ENCODE data around the gene GPR135. TPM values are rescaled to one million over a fixed set of nuclear protein-coding genes. Genes with fewer than 3 reads are reported as not detected.
A peak's percentile ranks its signal among the peaks of the same experiment; 100 is the strongest.

GPR135 gene, protein sequence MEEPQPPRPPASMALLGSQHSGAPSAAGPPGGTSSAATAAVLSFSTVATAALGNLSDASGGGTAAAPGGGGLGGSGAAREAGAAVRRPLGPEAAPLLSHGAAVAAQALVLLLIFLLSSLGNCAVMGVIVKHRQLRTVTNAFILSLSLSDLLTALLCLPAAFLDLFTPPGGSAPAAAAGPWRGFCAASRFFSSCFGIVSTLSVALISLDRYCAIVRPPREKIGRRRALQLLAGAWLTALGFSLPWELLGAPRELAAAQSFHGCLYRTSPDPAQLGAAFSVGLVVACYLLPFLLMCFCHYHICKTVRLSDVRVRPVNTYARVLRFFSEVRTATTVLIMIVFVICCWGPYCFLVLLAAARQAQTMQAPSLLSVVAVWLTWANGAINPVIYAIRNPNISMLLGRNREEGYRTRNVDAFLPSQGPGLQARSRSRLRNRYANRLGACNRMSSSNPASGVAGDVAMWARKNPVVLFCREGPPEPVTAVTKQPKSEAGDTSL
- total RNA-seq = 1 to 10 TPM; 1.6 to 2.1 TPM

DNA sequence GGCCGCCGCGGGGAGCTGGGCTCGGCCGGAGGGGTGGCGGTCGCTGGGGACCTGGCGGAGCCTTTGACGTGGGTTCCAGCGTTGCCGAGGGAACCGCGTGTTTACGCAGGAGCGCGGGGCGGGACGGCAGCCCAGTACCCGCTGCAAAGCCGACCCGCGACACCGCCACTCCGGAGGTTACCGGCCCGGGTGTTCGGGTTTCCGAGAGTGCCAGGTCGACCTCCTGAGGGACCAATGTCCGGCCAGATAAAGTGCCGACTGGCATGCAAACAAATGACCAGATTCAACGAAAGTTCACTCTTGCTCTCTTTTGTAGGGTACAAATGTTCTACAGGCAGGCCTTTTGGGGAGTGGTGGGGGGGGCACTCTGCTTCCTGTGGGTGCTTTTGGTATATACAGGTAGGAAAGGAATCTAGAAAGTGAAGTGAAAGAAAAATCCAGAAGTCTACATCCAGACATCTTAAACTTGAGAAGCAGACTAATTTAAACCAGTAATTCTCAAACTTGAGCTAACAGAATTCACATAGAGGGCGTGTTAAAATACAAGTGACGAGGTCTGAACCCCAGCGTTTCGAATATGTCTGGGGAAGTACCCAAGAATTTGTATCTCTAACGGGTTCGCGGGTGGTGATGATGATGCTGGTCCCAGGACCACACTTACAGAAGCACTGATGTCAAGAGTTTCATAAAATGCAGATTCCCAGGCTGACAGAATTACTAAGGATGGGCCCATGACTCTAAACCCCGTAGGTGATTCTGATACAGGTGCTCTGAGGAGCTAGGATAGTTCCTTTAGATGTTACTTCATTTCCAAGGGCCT is at the start of gene GPR135:
TSS of gene GPR135 (minus strand) at position 65 of the 820 bp plus-strand sequence. CDS start 154 bp downstream, outside the sequence.
- Mint-ChIP-seq H3K36me3 (no peaks in the 10 kb centered on the region), H3K9me3 (no peaks in the 10 kb centered on the region), H3K27ac (peak within 1 kb of the TSS in 1 of 2 donors; percentile 56)
- DNase-seq (ENCODE audit: low spot score in 2 of 2) = peak in 1 of 2 donors; percentile 29
- peak; percentile 40 to 48 for ATAC-seq

DNA sequence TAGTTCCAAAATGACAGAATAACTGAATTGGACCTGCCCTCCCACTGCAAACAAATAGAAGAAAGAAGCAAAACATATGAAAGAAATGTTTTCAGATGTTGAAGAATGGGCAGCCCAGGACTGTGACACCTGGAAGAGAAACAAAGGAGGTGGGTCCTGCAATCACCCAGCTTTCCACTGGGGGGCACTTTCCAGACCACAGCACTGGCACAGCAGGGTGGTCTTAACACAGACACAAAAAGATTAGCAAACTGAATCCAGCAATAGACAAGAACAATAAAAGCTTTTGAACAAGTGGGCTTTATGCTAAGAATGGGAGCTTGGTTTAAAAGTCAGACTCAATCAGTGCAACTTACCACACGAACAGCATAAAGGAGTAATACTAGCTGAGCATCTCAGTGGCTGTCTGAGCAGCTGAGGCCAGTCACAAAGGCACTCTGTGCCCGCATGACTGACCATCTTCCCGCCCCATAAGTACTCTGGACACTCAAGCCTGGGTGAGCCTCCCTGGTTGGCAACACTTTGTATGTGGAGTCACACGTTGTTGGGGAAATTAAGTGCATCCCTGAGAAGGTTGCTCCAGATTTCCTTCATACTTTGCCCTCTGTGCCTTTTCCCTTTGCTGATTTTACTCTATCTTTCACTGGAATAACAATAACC is 46.9 kb upstream of the GPR135 start:
- DNase-seq (ENCODE audit: low spot score in 2 of 2) = no peak
- Mint-ChIP-seq H3K27ac (no peak overlapping the region), H3K36me3 (peaks cover 0 to 8% of the 10 kb centered on the region in 2 donors), H3K9me3 (peaks cover 0 to 3% of the 10 kb centered on the region in 2 donors)
- ATAC-seq = no peak

DNA sequence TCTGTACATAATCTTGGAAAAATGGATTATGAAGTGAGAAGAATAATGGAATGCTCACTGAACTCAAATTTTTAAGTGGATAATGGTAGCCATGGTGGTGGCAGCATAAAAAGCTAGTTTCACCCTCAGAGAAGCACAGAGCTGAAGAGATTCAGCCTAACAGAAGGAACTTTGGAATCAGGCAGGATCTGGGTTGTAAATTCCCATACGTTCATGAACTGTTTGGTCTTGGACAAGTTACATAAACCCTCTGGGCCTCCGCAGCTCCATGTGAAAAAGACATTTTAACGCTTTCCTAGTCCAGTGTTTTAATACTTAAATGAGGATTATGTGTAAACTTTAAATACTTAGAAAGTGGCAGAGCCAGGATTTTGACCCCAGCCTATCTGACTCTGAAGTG is 45.8 kb upstream of the GPR135 start:
- no peak for ATAC-seq

DNA sequence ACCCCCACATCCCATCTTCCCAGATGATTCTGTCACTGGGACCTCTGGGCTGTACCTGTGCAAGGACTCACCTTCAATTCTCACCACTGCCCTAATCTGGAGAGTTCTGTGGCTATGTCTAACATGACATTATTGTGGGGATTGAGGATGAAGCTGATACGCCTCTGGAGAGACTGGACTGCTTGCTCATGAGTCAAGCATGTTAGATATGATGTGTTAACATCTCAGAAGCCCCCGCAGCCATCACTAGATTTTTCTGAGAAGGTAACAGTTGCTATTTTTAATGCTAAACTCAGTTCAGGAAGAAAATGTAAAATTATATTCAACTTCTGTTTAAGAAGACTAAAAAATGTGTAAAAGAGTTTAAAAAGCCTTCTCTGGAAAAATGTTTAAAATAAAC is 44.8 kb upstream of the GPR135 start:
- DNase-seq (ENCODE audit: low spot score in 2 of 2) = no peak

More for the DNA sequence above, 45.8 kb upstream of the GPR135 start:
- DNase-seq (ENCODE audit: low spot score in 2 of 2) = no peak
- Mint-ChIP-seq H3K27ac (no peak overlapping the region), H3K9me3 (peaks cover 0 to 3% of the 10 kb centered on the region in 2 donors), H3K36me3 (peaks cover 0 to 8% of the 10 kb centered on the region in 2 donors)

DNA sequence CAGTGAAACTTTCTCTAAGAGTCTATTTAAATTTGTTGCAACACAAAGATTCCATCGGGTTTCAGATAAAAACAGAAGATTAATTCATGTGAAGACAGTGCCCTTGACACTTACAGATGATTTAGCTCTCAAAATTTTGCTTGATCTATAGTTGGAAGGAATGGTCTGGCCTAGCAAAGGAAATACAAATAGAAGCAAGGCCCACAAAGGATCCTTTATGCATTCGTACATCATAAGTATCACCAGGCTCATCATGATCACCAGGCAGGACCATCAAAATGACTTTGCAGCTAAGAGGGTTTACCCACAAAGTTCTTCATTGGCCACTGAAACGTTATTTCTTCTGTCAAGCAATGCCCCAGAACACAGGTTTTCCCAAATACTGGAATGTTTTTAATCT is 43.9 kb upstream of the GPR135 start:
- Mint-ChIP-seq H3K27ac (no peak overlapping the region), H3K36me3 (peaks cover 0 to 1% of the 10 kb centered on the region in 2 donors)
- no peak for DNase-seq (ENCODE audit: low spot score in 2 of 2)

More for the DNA sequence above, 44.8 kb upstream of the GPR135 start:
- Mint-ChIP-seq H3K36me3 (peaks cover 0 to 4% of the 10 kb centered on the region in 2 donors), H3K27ac (no peak overlapping the region), H3K9me3 (peaks cover 0 to 3% of the 10 kb centered on the region in 2 donors)
- no peak for ATAC-seq

DNA sequence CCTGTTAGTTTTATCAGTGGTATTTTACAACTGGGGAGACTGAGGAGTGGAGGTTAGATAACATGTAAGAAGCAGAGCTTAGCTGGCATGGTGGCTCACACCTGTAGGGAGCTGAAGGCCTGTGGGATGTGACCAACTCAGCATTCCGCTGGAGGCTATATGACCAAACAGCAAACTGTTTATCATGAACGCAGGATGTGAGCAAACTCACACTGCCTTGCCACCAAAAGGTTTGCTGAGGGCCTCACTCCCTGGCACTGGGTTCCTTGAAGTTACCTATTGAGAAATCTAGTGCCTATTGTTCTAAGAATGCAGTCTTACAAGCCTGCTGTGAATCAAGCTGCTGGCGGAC is 42.5 kb upstream of the GPR135 start:
- no peak for ATAC-seq
- no peak for DNase-seq (ENCODE audit: low spot score in 2 of 2)
- Mint-ChIP-seq H3K27ac (no peak overlapping the region), H3K36me3 (no peaks in the 10 kb centered on the region), H3K9me3 (no peaks in the 10 kb centered on the region)

More for the DNA sequence above, 43.9 kb upstream of the GPR135 start:
- no peak for ATAC-seq
- no peaks in the 10 kb centered on the region for H3K9me3 Mint-ChIP-seq

DNA sequence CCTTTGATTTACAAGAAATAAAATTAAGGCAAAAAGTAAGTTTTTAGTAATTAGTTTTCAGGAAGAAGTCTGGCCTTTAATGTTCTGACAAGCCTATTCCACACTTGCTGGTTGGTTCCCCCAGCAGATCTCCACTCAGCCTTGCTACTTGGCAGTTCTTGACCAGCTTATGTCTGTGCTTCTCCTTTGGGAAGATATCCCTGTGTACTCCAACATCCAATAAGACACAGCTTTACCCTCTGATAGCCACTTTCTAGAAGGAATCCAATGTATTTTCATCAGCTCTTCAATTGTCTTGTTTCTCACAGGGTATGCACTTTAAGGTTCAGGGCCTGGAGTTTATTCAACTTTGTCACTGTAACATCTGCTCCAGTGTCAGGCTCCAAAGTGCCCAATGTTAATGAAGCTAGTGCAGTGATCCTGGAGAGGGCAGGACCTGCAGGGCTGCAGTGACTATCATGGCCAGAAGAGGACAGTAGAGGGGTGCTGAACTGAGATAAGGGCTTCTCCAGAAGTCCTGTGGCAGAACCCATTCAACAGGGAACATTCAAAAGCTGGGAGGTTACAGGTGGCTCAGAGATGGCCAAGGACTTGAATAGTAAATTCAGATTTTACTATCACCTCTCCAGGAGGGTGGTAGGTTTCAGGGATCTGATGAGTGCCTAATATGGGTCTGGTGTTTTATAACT is 42.0 kb upstream of the GPR135 start:
- no peaks in the 10 kb centered on the region for H3K9me3 Mint-ChIP-seq
- no peaks in the 10 kb centered on the region for H3K36me3 Mint-ChIP-seq
- no peak overlapping the region for H3K27ac Mint-ChIP-seq
- ATAC-seq (peak; percentile 66 to 84), DNase-seq (ENCODE audit: low spot score in 2 of 2) (peak in 1 of 2 donors; percentile 61)

DNA sequence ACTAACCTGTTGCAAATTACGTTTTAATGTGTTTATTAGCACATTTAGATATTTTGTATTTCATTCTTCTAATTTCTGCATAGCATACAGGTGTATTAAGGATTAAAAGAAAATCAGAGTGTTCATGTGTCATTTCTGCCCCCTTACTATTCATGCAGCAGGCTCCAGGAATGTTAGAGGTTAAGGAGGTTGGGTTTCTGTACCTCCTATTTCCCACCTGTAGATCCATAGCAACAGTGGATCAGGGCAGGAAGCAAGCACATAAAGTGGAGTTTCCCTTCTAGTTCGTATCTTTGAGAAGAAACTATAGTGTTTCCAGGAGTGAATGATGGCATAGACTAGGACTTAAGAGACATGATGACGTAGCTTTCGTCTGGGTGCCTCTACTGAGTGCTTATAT is 38.1 kb upstream of the GPR135 start:
- Mint-ChIP-seq H3K36me3 (peaks cover 0 to 4% of the 10 kb centered on the region in 2 donors), H3K27ac (no peak overlapping the region), H3K9me3 (no peaks in the 10 kb centered on the region)
- ATAC-seq (no peak), DNase-seq (ENCODE audit: low spot score in 2 of 2) (no peak)

DNA sequence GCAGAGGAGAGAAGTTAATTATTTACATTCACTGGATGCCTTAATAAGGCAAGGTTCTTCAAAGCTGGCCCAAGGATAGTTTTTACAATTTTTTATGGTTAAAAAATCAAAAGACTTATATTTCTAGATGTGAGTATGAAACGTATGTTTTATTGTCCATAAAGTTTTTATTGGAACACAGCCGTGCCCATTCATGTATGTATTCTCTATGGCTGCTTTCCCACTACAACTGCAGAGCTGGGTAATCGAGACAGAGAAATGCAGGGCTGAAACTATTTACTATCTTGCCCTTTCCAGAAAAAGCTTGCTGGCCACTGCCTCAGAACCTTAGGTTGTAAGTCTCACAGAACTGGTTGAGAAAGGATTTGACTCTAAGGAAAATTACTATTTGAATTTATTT is 35.6 kb upstream of the GPR135 start:
- H3K27ac Mint-ChIP-seq = no peak overlapping the region
- DNase-seq (ENCODE audit: low spot score in 2 of 2) (no peak), ATAC-seq (no peak)
- peaks cover 0 to 4% of the 10 kb centered on the region in 2 donors for H3K36me3 Mint-ChIP-seq
- no peaks in the 10 kb centered on the region for H3K9me3 Mint-ChIP-seq

DNA sequence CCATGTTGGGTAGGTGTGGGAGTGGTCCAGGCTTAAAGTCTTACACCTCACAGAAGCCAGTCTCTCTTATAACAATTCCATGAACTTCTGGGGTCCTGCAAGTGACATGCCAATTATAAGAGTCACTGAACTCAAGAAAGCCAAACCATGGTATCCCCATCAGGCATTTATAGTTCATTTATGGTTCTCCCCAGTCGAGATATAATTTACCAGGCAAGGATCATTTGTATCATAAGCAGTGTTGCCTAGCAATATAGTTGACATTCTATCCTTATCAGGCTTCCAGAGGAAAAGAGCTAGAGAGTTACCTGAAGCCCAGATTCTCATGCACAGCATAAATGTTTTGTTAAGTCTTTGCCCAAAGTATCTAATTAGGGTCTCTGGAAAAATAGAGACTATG is 27.2 kb upstream of the GPR135 start:
- H3K27ac Mint-ChIP-seq = no peak overlapping the region
- H3K36me3 Mint-ChIP-seq = peaks cover 37 to 38% of the 10 kb centered on the region in 2 donors
- DNase-seq (ENCODE audit: low spot score in 2 of 2) (no peak), ATAC-seq (no peak)
- H3K9me3 Mint-ChIP-seq = no peaks in the 10 kb centered on the region

DNA sequence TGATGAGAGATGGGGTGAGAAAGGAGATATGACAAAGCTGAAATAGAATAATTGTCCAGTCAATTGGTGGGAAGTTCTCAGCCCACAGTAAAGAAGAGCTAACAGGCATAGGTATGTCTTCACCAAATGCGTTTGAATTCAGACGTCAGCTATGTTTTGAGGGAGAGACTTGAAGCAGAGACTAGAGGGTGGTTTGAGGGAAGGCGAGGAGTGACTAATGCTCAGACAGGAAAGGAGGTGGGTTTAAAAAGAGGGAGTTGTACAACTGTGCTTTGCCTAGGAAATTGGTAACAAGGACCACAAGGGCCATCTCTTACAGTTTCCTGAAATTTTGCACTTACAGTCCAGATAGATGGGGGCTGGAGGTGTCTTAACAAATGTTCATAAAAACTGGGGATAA is 25.6 kb upstream of the GPR135 start:
- DNase-seq (ENCODE audit: low spot score in 2 of 2) = no peak
- peaks cover 37 to 38% of the 10 kb centered on the region in 2 donors for H3K36me3 Mint-ChIP-seq
- no peaks in the 10 kb centered on the region for H3K9me3 Mint-ChIP-seq
- no peak overlapping the region for H3K27ac Mint-ChIP-seq
- no peak for ATAC-seq

DNA sequence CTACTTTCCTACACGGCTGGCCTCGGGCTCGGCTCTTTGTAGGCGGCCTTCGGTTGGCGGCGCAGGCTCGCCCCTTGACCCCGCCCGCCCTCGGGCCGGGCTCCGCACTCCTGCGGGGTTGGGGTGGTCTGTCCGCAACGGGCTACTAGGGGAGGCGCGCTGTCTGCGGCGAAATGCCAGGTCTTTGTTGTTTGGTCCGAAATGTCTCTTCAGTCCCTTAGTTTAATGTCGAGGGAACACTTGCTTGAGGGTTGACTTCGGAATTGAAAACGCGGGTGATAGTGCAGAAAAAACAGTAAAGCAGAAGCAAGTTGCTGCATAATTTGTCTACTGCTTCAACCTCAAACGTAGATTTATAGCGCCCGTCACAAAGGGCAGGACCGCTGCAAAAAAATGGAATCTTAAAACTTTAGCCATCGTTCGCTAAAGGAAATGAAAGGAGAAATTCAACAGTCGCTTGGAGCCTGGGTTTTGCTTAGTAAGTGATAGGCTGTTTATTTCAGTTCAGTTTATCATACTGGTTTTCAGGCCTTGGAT is 19.5 kb upstream of the GPR135 start:
- peak overlapping the region; percentile 87 to 90 for H3K27ac Mint-ChIP-seq
- H3K36me3 Mint-ChIP-seq = peaks cover 25 to 35% of the 10 kb centered on the region in 2 donors
- ATAC-seq (peak; percentile 59 to 65), DNase-seq (ENCODE audit: low spot score in 2 of 2) (no peak)
- H3K9me3 Mint-ChIP-seq = no peaks in the 10 kb centered on the region

DNA sequence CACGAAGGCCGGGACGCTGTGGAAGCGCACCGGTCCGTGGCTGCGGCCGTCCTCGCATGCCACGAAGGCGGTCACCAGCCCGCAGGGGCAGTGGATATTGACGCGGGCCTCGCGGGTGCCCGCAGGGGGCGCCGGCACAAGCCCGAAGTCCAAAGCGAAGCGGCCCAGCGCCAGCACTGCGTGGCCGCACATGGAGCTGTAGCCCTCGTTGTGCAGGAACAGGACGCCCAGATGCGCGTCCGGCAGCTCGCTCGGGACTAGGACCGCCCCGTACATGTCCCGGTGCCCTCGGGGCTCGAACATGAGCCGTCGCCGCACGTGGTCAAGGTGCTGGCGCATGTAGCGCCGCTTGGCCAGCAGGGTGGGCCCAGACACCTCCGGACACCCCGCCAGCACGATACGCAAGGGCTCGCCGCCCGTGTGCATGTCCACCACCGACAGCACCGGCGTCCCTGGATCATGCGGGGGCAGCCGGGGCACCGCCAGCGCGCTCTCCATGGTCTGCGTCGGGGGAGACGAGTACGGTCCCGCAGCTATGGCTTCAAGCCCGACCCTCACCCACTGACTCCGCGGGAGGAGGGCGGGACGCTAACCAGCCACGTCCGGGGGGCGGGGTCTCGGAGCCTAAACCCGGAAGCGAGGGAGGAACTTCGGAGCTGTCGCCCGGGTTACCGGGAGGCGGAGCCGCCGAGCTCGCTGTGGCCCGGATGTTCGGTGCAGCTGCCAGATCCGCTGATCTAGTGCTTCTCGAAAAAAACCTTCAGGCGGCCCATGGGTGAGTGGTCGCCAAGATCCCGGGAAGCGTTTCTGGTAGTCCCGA is 18.8 kb upstream of the GPR135 start, which contains the start of the genes JKAMP and L3HYPDH:
TSS of gene JKAMP (plus strand) at position 699 of the 820 bp plus-strand sequence. CDS start at position 772, 73 bp downstream.
TSS of gene L3HYPDH (minus strand) at position 590 of the 820 bp plus-strand sequence. CDS start at position 498, 92 bp downstream.
- Mint-ChIP-seq H3K27ac (peak within 1 kb of the TSS; percentile 90 to 92), H3K36me3 (peaks cover 18 to 30% of the 10 kb centered on the region in 2 donors), H3K9me3 (no peaks in the 10 kb centered on the region)
- peak; percentile 95 to 98 for ATAC-seq
- DNase-seq (ENCODE audit: low spot score in 2 of 2) = peak; percentile 94 to 96

DNA sequence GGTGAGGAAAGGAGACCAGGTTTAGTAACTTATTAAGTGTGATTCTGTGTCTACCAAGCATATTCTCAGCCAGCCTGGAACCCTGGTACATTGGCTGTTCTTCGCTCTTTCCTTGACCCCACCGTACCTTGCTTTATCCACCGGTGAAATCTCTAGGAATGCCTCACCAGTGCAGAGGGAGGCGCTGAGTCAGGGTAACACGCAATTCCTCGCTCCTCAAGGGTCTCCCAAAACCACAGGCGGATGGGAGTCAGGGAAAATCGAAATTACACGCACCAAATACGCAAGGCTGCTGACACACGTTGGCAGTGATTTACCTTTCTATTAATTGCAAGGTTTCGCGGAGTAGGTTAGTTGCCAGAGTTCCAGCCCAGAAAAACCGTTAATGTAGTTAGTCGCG is 18.2 kb upstream of the GPR135 start:
- H3K36me3 Mint-ChIP-seq = peaks cover 13 to 23% of the 10 kb centered on the region in 2 donors

More for the DNA sequence above, 18.2 kb upstream of the GPR135 start:
- H3K9me3 Mint-ChIP-seq = no peaks in the 10 kb centered on the region
- no peak for ATAC-seq
- no peak for DNase-seq (ENCODE audit: low spot score in 2 of 2)
- H3K27ac Mint-ChIP-seq = peak overlapping the region; percentile 90 to 92
